OCI-LY1 (cell line): ENCODE measurements around the gene EPN2.

Source experiments
- H2AFZ ChIP-seq: fragments of 200-600 bp; sonication (generic), shearing (Covaris generic); 2 replicates; pipeline ENCODE4 v1.6.0; 2014; ENCODE audit warnings: antibody characterized with exemption, mild to moderate bottlenecking, low read length
- H3F3A ChIP-seq: fragments of 200-600 bp; sonication (generic), shearing (Covaris generic); 2 replicates; pipeline ENCODE4 v1.6.0; 2014; ENCODE audit warnings: mild to moderate bottlenecking, antibody characterized with exemption, low read length, moderate library complexity; ENCODE audit not compliant: insufficient read depth
- H3K27ac ChIP-seq: fragments of 200-600 bp; sonication (generic); 2 replicates; pipeline ENCODE4 v1.5.1; 2014; ENCODE audit warnings: low read length, mixed run types, mild to moderate bottlenecking, low read depth; ENCODE audit not compliant: poor library complexity, severe bottlenecking
- H3K27me3 ChIP-seq: fragments of 200-600 bp; sonication (generic); 2 replicates; pipeline ENCODE4 v1.6.0; 2014; ENCODE audit warnings: antibody characterized with exemption, mild to moderate bottlenecking, low read length, moderate library complexity; ENCODE audit not compliant: insufficient read depth
- H3K36me3 ChIP-seq: fragments of 200-600 bp; sonication (generic); 2 replicates; pipeline ENCODE4 v1.6.1; 2014; ENCODE audit warnings: mild to moderate bottlenecking, antibody characterized with exemption, low read length, moderate library complexity, mixed read lengths; ENCODE audit not compliant: insufficient read depth
- H3K4me1 ChIP-seq: fragments of 200-600 bp; sonication (generic); 2 replicates; pipeline ENCODE4 v1.5.1; 2014; ENCODE audit warnings: mild to moderate bottlenecking, low read length, moderate library complexity; ENCODE audit not compliant: insufficient read depth, severe bottlenecking
- H3K4me2 ChIP-seq: fragments of 200-600 bp; sonication (generic), shearing (Covaris generic); 2 replicates; pipeline ENCODE4 v1.6.1; 2014; ENCODE audit warnings: low read length
- H3K4me3 ChIP-seq: fragments of 200-600 bp; sonication (generic); 2 replicates; pipeline ENCODE4 v1.5.1; 2014; ENCODE audit warnings: low read length, low read depth, mild to moderate bottlenecking, mixed read lengths; ENCODE audit not compliant: poor library complexity, severe bottlenecking
- H3K79me2 ChIP-seq: fragments of 200-600 bp; shearing (Covaris generic); 2 replicates; pipeline ENCODE4 v1.6.1; 2016; ENCODE audit warnings: mixed run types, low read length, mixed read lengths; ENCODE audit not compliant: insufficient read depth
- H3K9ac ChIP-seq: fragments of 200-600 bp; sonication (generic), shearing (Covaris generic); 2 replicates; pipeline ENCODE4 v1.6.1; 2014; ENCODE audit warnings: mild to moderate bottlenecking, low read length, mixed read lengths
- H3K9me2 ChIP-seq: fragments of 200-600 bp; sonication (generic), shearing (Covaris generic); 2 replicates; pipeline ENCODE4 v1.6.1; 2014; ENCODE audit warnings: low read depth, mild to moderate bottlenecking, low read length, mixed read lengths
- H3K9me3 ChIP-seq: fragments of 200-600 bp; shearing (Covaris generic); 2 replicates; pipeline ENCODE4 v1.6.1; 2014; ENCODE audit warnings: low read length, mixed read lengths
- H4K20me1 ChIP-seq: fragments of 200-600 bp; sonication (generic), shearing (Covaris generic); 2 replicates; pipeline ENCODE4 v1.6.0; 2016; ENCODE audit warnings: mild to moderate bottlenecking, low read length; ENCODE audit not compliant: insufficient read depth
- CTCF ChIP-seq: fragments of 200-600 bp; sonication (generic), shearing (Covaris generic); IDR thresholded peaks from 2 replicates; pipeline ENCODE4 v1.5.1; 2017; ENCODE audit warnings: mild to moderate bottlenecking, antibody characterized with exemption, low read length, moderate library complexity, mixed read lengths
- EZH2 ChIP-seq: fragments of 200-600 bp; sonication (generic), shearing (Covaris generic); IDR thresholded peaks from 2 replicates; pipeline ENCODE4 v1.8.0; 2017; ENCODE audit warnings: borderline replicate concordance, mixed run types, mild to moderate bottlenecking, antibody characterized with exemption, low read length, moderate library complexity, mixed read lengths

The EPN2 gene

GRCh38 chr17:19316761-19317358, 79.7 kb downstream of the EPN2 start:
- Histone ChIP-seq H3K79me2 (no peaks in the 10 kb centered on the region), H2AFZ (no peak overlapping the region), H3K36me3 (no peaks in the 10 kb centered on the region; the same call in 1 of the 2 replicates), H4K20me1 (no peaks in the 10 kb centered on the region), H3K27ac (no peak overlapping the region), H3F3A (no peaks in the 10 kb centered on the region), H3K4me1 (peaks cover 11% of the 10 kb centered on the region), H3K27me3 (no peaks in the 10 kb centered on the region), H3K9me3 (no peaks in the 10 kb centered on the region), H3K4me2 (no peak overlapping the region; the same call in 1 of the 2 replicates), H3K4me3 (no peak overlapping the region), H3K9ac (no peak overlapping the region), H3K9me2 (no peaks in the 10 kb centered on the region)
- TF ChIP-seq CTCF (no peak), EZH2 (no peak)

GRCh38 chr17:19317359-19318095, 80.4 kb downstream of the EPN2 start:
- Histone ChIP-seq H3K27ac (no peak overlapping the region), H3K4me2 (peak overlapping the region; percentile 18; the same call in 1 of the 2 replicates)

GRCh38 chr17:19318611-19319010, 81.4 kb downstream of the EPN2 start:
- Histone ChIP-seq H3K4me1 (peaks cover 11% of the 10 kb centered on the region), H3K9me3 (no peaks in the 10 kb centered on the region), H3K27me3 (no peaks in the 10 kb centered on the region), H3K9ac (no peak overlapping the region), H4K20me1 (no peaks in the 10 kb centered on the region), H3K4me2 (no peak overlapping the region), H3K9me2 (no peaks in the 10 kb centered on the region), H3K79me2 (no peaks in the 10 kb centered on the region), H3K36me3 (no peaks in the 10 kb centered on the region), H3K27ac (no peak overlapping the region), H3K4me3 (no peak overlapping the region), H3F3A (no peaks in the 10 kb centered on the region), H2AFZ (no peak overlapping the region)
- TF ChIP-seq EZH2 (no peak), CTCF (no peak)

More at GRCh38 chr17:19317359-19318095, 80.4 kb downstream of the EPN2 start:
- no peaks in the 10 kb centered on the region for H3K79me2 ChIP-seq
- H3F3A ChIP-seq: no peaks in the 10 kb centered on the region
- TF ChIP-seq CTCF (peak; percentile 59), EZH2 (no peak)
- H3K4me3 ChIP-seq: no peak overlapping the region
- H3K27me3 ChIP-seq: no peaks in the 10 kb centered on the region
- no peaks in the 10 kb centered on the region for H4K20me1 ChIP-seq
- no peaks in the 10 kb centered on the region for H3K36me3 ChIP-seq
- H3K9me2 ChIP-seq: no peaks in the 10 kb centered on the region
- H3K4me1 ChIP-seq: peaks cover 11% of the 10 kb centered on the region
- no peak overlapping the region for H3K9ac ChIP-seq
- H2AFZ ChIP-seq: no peak overlapping the region
- no peaks in the 10 kb centered on the region for H3K9me3 ChIP-seq
